Ramos (cell line): ENCODE data around the gene GALNT10.

Source experiments
- in situ Hi-C: fragments of 300-500 bp; cut with MboI; formaldehyde crosslinking; loops from one replicate; pipeline ENCODE4 v1.14.3; 2022; ENCODE audit warnings: low sequenced_read_pairs; ENCODE audit not compliant: unreplicated experiment

Gene GALNT10

GRCh38 chr5:154391788-154392187 lies 201.3 kb downstream of the GALNT10 start:
- in situ Hi-C loops = no loop called here

GRCh38 chr5:154393850-154394249 lies 203.3 kb downstream of the GALNT10 start:
- in situ Hi-C loops = no loop called here

- in situ Hi-C loops = no loop called here
Measured at GRCh38 chr5:154394307-154394706, 203.8 kb downstream of the GALNT10 start.

GRCh38 chr5:154395407-154396106 lies 205.0 kb downstream of the GALNT10 start:
- in situ Hi-C loops = no loop called here

- in situ Hi-C loops = no loop called here
Measured at GRCh38 chr5:154396128-154396527, 205.6 kb downstream of the GALNT10 start.

GRCh38 chr5:154397652-154398406 lies 207.3 kb downstream of the GALNT10 start:
- in situ Hi-C loops = no loop called here

GRCh38 chr5:154400678-154401077 lies 210.1 kb downstream of the GALNT10 start:
- in situ Hi-C loops = loop anchor here (25.0 kb wide), 2 partner anchors 213 to 413 kb away; partner anchors contain the start of gene GALNT10

- in situ Hi-C loops = loop anchor here (25.0 kb wide), 2 partner anchors 214 to 414 kb away; partner anchors contain the start of gene GALNT10
Measured at GRCh38 chr5:154401355-154401754, 210.8 kb downstream of the GALNT10 start.

- in situ Hi-C loops = loop anchor here (25.0 kb wide), 2 partner anchors 215 to 415 kb away; partner anchors contain the start of gene GALNT10
Measured at GRCh38 chr5:154401931-154402330, 211.4 kb downstream of the GALNT10 start.

- in situ Hi-C loops = loop anchor here (25.0 kb wide), 2 partner anchors 215 to 415 kb away; partner anchors contain the start of gene GALNT10
Measured at GRCh38 chr5:154402611-154403010, 212.1 kb downstream of the GALNT10 start.

- in situ Hi-C loops = loop anchor here (25.0 kb wide), 2 partner anchors 216 to 416 kb away; partner anchors contain the start of gene GALNT10
Measured at GRCh38 chr5:154403234-154403633, 212.7 kb downstream of the GALNT10 start.

GRCh38 chr5:154403776-154404387 lies 213.3 kb downstream of the GALNT10 start:
- in situ Hi-C loops = loop anchor here (25.0 kb wide), 2 partner anchors 217 to 417 kb away; partner anchors contain the start of gene GALNT10

- in situ Hi-C loops = loop anchor here (25.0 kb wide), 2 partner anchors 218 to 418 kb away; partner anchors contain the start of gene GALNT10
Measured at GRCh38 chr5:154405078-154405792, 214.7 kb downstream of the GALNT10 start.

GRCh38 chr5:154406231-154406630 lies 215.7 kb downstream of the GALNT10 start:
- in situ Hi-C loops = loop anchor here (25.0 kb wide), 2 partner anchors 219 to 419 kb away; partner anchors contain the start of gene GALNT10

- in situ Hi-C loops = loop anchor here (25.0 kb wide), 2 partner anchors 220 to 420 kb away; partner anchors contain the start of gene GALNT10
Measured at GRCh38 chr5:154406826-154407225, 216.3 kb downstream of the GALNT10 start.

GRCh38 chr5:154408811-154409210 lies 218.3 kb downstream of the GALNT10 start:
- in situ Hi-C loops = loop anchor here (25.0 kb wide), 2 partner anchors 222 to 422 kb away; partner anchors contain the start of gene GALNT10

- in situ Hi-C loops = loop anchor here (25.0 kb wide), 2 partner anchors 222 to 422 kb away; partner anchors contain the start of gene GALNT10
Measured at GRCh38 chr5:154409230-154409840, 218.8 kb downstream of the GALNT10 start.

GRCh38 chr5:154410008-154410407 lies 219.5 kb downstream of the GALNT10 start:
- in situ Hi-C loops = loop anchor here (10.0 to 25.0 kb wide), 3 partner anchors 223 to 423 kb away; partner anchors contain the start of gene GALNT10

- in situ Hi-C loops = loop anchor here (10.0 to 25.0 kb wide), 3 partner anchors 223 to 423 kb away; partner anchors contain the start of gene GALNT10
Measured at GRCh38 chr5:154410786-154411185, 220.3 kb downstream of the GALNT10 start.
